GM12878 (cell line): ENCODE measurements around the gene MYO3B. TPM values are rescaled to one million over a fixed set of nuclear protein-coding genes. Genes with fewer than 3 reads are reported as not detected.

Experiments
- BHLHE40 ChIP-seq, 2 experiments: fragments of 450-650 bp in 1 of 2; IDR thresholded peaks; 2 replicates each; pipeline ENCODE4 v1.6.1; 2011 to 2017; ENCODE audit warnings: low read depth in 2 of 2, borderline replicate concordance in 1 of 2, improper control_type of control experiment in 1 of 2, low read length in 1 of 2, mild to moderate bottlenecking in 1 of 2
- CTCF ChIP-seq, 3 experiments: IDR thresholded peaks in 2 of 3; conservative IDR thresholded peaks in 1 of 3; 2 replicates each; pipeline ENCODE4 v1.5.1; 2011; ENCODE audit warnings: low read depth in 3 of 3, low read length in 3 of 3, mild to moderate bottlenecking in 3 of 3, control low read depth in 2 of 3, moderate library complexity in 2 of 3, inconsistent platforms in 1 of 3, mixed read lengths in 1 of 3; ENCODE audit not compliant: control insufficient read depth in 2 of 3, insufficient read depth in 1 of 3; ENCODE audit errors: extremely low read depth in 1 of 3
- DPF2 ChIP-seq: fragments of 450-650 bp; IDR thresholded peaks from 2 replicates; pipeline ENCODE4 v1.6.1; 2017; ENCODE audit warnings: mild to moderate bottlenecking
- E2F4 ChIP-seq: IDR thresholded peaks from 2 replicates; pipeline ENCODE4 v1.6.1; 2012; ENCODE audit warnings: low read depth, low read length, improper control_type of control experiment
- HDAC6 ChIP-seq: fragments of 200-600 bp; sonication (generic); IDR thresholded peaks from one replicate; pipeline ENCODE4 v1.8.0; 2017; ENCODE audit warnings: antibody characterized with exemption; ENCODE audit not compliant: unreplicated experiment
- MTA2 ChIP-seq: fragments of 450-650 bp; IDR thresholded peaks from 2 replicates; pipeline ENCODE4 v1.6.1; 2016; ENCODE audit warnings: low read depth, mild to moderate bottlenecking, moderate library complexity
- NR2F1 ChIP-seq: fragments of 450-650 bp; conservative IDR thresholded peaks from 2 replicates; pipeline ENCODE4 v1.6.1; 2017; ENCODE audit warnings: mild to moderate bottlenecking
- SP1 ChIP-seq: IDR thresholded peaks from one replicate; pipeline ENCODE4 v1.6.1; 2011; ENCODE audit warnings: low read depth, low read length
- SREBF1 ChIP-seq: IDR thresholded peaks from 2 replicates; pipeline ENCODE4 v1.6.1; 2012; ENCODE audit warnings: mild to moderate bottlenecking, low read length
- TAF1 ChIP-seq: IDR thresholded peaks from 2 replicates; pipeline ENCODE4 v1.6.1; 2011; ENCODE audit warnings: mild to moderate bottlenecking, low read depth, low read length, borderline replicate concordance
- TCF12 ChIP-seq: IDR thresholded peaks from 2 replicates; pipeline ENCODE4 v1.6.1; 2011; ENCODE audit warnings: low read depth, mild to moderate bottlenecking, low read length
- YBX1 ChIP-seq: fragments of 450-650 bp; IDR thresholded peaks from 2 replicates; pipeline ENCODE4 v1.6.1; 2016; ENCODE audit warnings: antibody characterized with exemption
- ZNF207 ChIP-seq: fragments of 450-650 bp; IDR thresholded peaks from 2 replicates; pipeline ENCODE4 v1.6.1; 2014; ENCODE audit warnings: antibody characterized with exemption, mild to moderate bottlenecking, borderline replicate concordance
- polyA plus RNA-seq, 11 experiments: library from polyadenylated mRNA; depleted of rRNA in 4 of 11; unstranded in 6 of 11; stranded (reverse) in 5 of 11; fragments of >200 nt; fragmentation: Nextera tagmentation in 4 of 11; fragmentation: Illumina TruSeq in 1 of 11; extraction: Ambion mirVana in 4 of 11; extraction: Trizol in 1 of 11; gene quantifications; 1 replicate in 1 of 11; 2 replicates in 10 of 11; pipeline versions ENCODE4 v1.2.1 to v1.2.3, GENCODE V29; 2011 to 2016; ENCODE audit warnings: inconsistent platforms in 2 of 11, missing spikeins in 2 of 11, low read depth in 1 of 11
- total RNA-seq, 4 experiments: library from RNA; depleted of rRNA in 3 of 4; stranded (reverse); fragments of >200 nt in 3 of 4; fragmentation: Illumina TruSeq in 1 of 4; extraction: Trizol in 1 of 4; gene quantifications; 2 replicates each; pipeline versions ENCODE4 v1.2.1 to v1.2.3, GENCODE V29; 2013 to 2021

Gene MYO3B
- total and polyA plus RNA-seq, 10 of the 15 experiments (the other 5 are each of a cell fraction or from before 2014, with no cell fraction given): 1.1 to 7.1 (median 2.1) TPM

- peak; percentile 80 to 88 (median 84) for TF ChIP-seq CTCF (IDR thresholded peaks at IDR 0.05 in 2 of 3, conservative IDR thresholded peaks at IDR 0.05 in 1 of 3; ENCODE audit: control insufficient read depth in 2 of 3, extremely low read depth in 1 of 3, insufficient read depth in 1 of 3, low read depth in 3 of 3, low read length in 3 of 3)
- TF ChIP-seq SP1: no peak
- no peak for TF ChIP-seq MTA2
- TF ChIP-seq SREBF1: no peak
- TF ChIP-seq BHLHE40 (IDR thresholded peaks at IDR 0.05; ENCODE audit: borderline replicate concordance in 1 of 2, low read depth in 2 of 2, low read length in 1 of 2): no peak
- no peak for TF ChIP-seq E2F4
- TF ChIP-seq TCF12: no peak
- no peak for TF ChIP-seq ZNF207
- TF ChIP-seq YBX1: no peak
- no peak for TF ChIP-seq DPF2
- TF ChIP-seq HDAC6: no peak
- 0 out of 2 replicates have a peak, but pooled peaks have one; percentile 18 for TF ChIP-seq NR2F1
- no peak for TF ChIP-seq TAF1
These were observed 146.7 kb downstream of the MYO3B start (continued) for GRCh38 chr2:170324640-170325046.
